Hepatocyte (in vitro differentiated cells): ENCODE measurements around the gene CCDC167. TPM values are rescaled to one million over a fixed set of nuclear protein-coding genes. Genes with fewer than 3 reads are reported as not detected.

Experiments
- DNase-seq: peaks from one replicate; pipeline ENCODE4 v3.0.0-alpha.2; 2016; ENCODE audit warnings: low spot score
- H2AFZ ChIP-seq: fragments of 200-600 bp; sonication (generic); 2 replicates; pipeline ENCODE4 v1.6.0; 2016; ENCODE audit warnings: antibody characterized with exemption, mild to moderate bottlenecking
- H3K27ac ChIP-seq: fragments of 200-600 bp; sonication (generic); 2 replicates; pipeline ENCODE4 v1.5.1; 2016; ENCODE audit warnings: mild to moderate bottlenecking
- H3K27me3 ChIP-seq: fragments of 200-600 bp; sonication (generic); 2 replicates; pipeline ENCODE4 v1.6.1; 2016
- H3K36me3 ChIP-seq: fragments of 200-600 bp; sonication (generic); replicated peaks from 2 replicates; pipeline ENCODE4 v1.5.1; 2016; ENCODE audit warnings: low read depth; ENCODE audit not compliant: insufficient read depth
- H3K4me1 ChIP-seq: fragments of 200-600 bp; sonication (generic); 2 replicates; pipeline ENCODE4 v1.5.1; 2016; ENCODE audit warnings: mild to moderate bottlenecking, moderate library complexity; ENCODE audit not compliant: insufficient read depth
- H3K4me2 ChIP-seq: fragments of 200-600 bp; sonication (generic); 2 replicates; pipeline ENCODE4 v1.6.0; 2016
- H3K4me3 ChIP-seq: fragments of 200-600 bp; sonication (generic); 2 replicates; pipeline ENCODE4 v1.5.1; 2016; ENCODE audit warnings: mild to moderate bottlenecking
- H3K79me2 ChIP-seq: fragments of 200-600 bp; sonication (generic); 2 replicates; pipeline ENCODE4 v1.6.0; 2017; ENCODE audit warnings: mild to moderate bottlenecking
- H3K9me2 ChIP-seq: fragments of 200-600 bp; sonication (generic); replicated peaks from 2 replicates; pipeline ENCODE4 v1.6.0; 2017; ENCODE audit warnings: mild to moderate bottlenecking; ENCODE audit not compliant: insufficient read depth
- H3K9me3 ChIP-seq: fragments of 200-600 bp; sonication (generic); 2 replicates; pipeline ENCODE4 v1.5.1; 2016; ENCODE audit warnings: low read depth, mild to moderate bottlenecking
- H4K20me1 ChIP-seq: fragments of 200-600 bp; sonication (generic); 2 replicates; pipeline ENCODE4 v1.6.0; 2016; ENCODE audit warnings: mild to moderate bottlenecking; ENCODE audit not compliant: insufficient read depth, poor library complexity, severe bottlenecking
- EZH2 ChIP-seq: fragments of 200-600 bp; sonication (generic); IDR thresholded peaks from 2 replicates; pipeline ENCODE4 v1.6.1; 2016; ENCODE audit warnings: antibody characterized with exemption, mild to moderate bottlenecking, borderline replicate concordance
- EZH2phosphoT487 ChIP-seq: fragments of 200-600 bp; sonication (generic); IDR thresholded peaks from one replicate; pipeline ENCODE4 v1.6.1; 2018; ENCODE audit warnings: antibody characterized with exemption, mild to moderate bottlenecking, low read depth, moderate library complexity; ENCODE audit not compliant: unreplicated experiment, severe bottlenecking
- WGBS: methylation state at CpG from one replicate; pipeline ENCODE4 v1.1.6; 2016; ENCODE audit warnings: low lambda C conversion rate; ENCODE audit errors: missing lambda C conversion rate; 5-methylcytosine and 5-hydroxymethylcytosine counted together
- polyA plus RNA-seq: library from polyadenylated mRNA; unstranded; fragments of >200 nt; fragmentation: Nextera tagmentation; extraction: Ambion mirVana; gene quantifications from 2 replicates; pipeline ENCODE4 v1.2.1, GENCODE V29; 2016
- total RNA-seq: library from RNA; depleted of rRNA; stranded (reverse); fragments of >200 nt; gene quantifications from 2 replicates; pipeline ENCODE4 v1.2.3, GENCODE V29; 2014
- TF ChIP-seq, protein P1 (sequence below): fragments of 200-600 bp; sonication (generic); IDR thresholded peaks from 2 replicates; pipeline ENCODE4 v1.5.1; 2016; ENCODE audit warnings: antibody characterized with exemption, mild to moderate bottlenecking; ENCODE audit not compliant: poor library complexity

CCDC167 gene
- total and polyA plus RNA-seq, 2 experiments from 2014 or later = 32.5 to 66.1 TPM

DNA sequence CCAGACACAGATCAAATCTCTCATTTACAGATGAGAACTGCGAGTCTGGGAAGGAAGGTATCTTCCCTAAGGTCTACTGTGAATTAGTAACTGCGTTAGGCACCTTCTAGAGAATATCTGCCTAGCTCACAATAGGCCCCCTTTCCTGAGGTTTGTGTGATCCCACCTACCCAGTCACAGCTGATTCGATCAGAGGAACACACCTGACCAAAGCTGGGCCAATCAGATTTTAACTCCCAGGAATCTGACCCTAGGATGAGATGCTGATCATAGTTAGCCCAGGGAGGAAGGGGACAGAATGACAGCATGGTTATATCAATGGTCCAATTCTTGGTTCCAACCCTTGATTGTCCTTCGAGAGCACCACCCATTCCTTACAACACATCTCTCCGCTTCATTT is 7.4 kb upstream of the CCDC167 start:
- Histone ChIP-seq H3K9me3 (no peaks in the 10 kb centered on the region), H3K9me2 (no peaks in the 10 kb centered on the region), H4K20me1 (no peaks in the 10 kb centered on the region), H3K79me2 (no peaks in the 10 kb centered on the region), H2AFZ (no peak overlapping the region), H3K27ac (no peak overlapping the region), H3K4me2 (no peak overlapping the region), H3K27me3 (peaks cover 7% of the 10 kb centered on the region), H3K4me3 (no peak overlapping the region), H3K36me3 (no peaks in the 10 kb centered on the region), H3K4me1 (no peaks in the 10 kb centered on the region)
- DNase-seq = no peak
- 89% methylated on average over 5 of the region's 5 CpGs for WGBS
- TF ChIP-seq EZH2phosphoT487 (no peak), EZH2 (no peak)
- TF ChIP-seq, protein P1, sequence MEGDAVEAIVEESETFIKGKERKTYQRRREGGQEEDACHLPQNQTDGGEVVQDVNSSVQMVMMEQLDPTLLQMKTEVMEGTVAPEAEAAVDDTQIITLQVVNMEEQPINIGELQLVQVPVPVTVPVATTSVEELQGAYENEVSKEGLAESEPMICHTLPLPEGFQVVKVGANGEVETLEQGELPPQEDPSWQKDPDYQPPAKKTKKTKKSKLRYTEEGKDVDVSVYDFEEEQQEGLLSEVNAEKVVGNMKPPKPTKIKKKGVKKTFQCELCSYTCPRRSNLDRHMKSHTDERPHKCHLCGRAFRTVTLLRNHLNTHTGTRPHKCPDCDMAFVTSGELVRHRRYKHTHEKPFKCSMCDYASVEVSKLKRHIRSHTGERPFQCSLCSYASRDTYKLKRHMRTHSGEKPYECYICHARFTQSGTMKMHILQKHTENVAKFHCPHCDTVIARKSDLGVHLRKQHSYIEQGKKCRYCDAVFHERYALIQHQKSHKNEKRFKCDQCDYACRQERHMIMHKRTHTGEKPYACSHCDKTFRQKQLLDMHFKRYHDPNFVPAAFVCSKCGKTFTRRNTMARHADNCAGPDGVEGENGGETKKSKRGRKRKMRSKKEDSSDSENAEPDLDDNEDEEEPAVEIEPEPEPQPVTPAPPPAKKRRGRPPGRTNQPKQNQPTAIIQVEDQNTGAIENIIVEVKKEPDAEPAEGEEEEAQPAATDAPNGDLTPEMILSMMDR = no peak

DNA sequence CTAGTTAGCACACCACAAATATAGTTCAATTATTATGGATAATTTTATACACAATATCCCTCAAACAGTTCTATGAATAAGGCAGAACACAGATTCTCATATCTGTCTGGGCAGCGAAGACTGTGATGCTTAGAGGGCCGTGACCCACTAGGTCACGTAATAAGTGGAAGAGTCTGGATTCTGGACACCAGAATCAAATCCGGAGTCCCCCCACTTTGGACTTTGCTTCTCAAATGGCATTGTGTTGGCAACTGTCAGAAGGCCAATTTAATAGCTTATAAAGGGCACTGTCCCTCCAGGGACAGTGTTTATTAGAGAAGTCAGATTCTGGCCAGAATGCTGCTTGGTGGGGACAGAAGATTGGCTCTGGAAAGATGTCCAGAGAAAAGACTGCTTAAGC is 6.8 kb upstream of the CCDC167 start:
- Histone ChIP-seq H3K27ac (no peak overlapping the region), H2AFZ (no peak overlapping the region), H3K4me1 (no peaks in the 10 kb centered on the region), H3K4me2 (no peak overlapping the region), H4K20me1 (no peaks in the 10 kb centered on the region), H3K9me3 (no peaks in the 10 kb centered on the region), H3K27me3 (peaks cover under 1% of the 10 kb centered on the region), H3K79me2 (no peaks in the 10 kb centered on the region), H3K36me3 (no peaks in the 10 kb centered on the region), H3K4me3 (no peak overlapping the region), H3K9me2 (no peaks in the 10 kb centered on the region)
- DNase-seq = no peak
- WGBS = 90% methylated on average over 4 of the region's 4 CpGs
- TF ChIP-seq, protein P1 = no peak
- TF ChIP-seq EZH2 = no peak
- no peak for TF ChIP-seq EZH2phosphoT487

DNA sequence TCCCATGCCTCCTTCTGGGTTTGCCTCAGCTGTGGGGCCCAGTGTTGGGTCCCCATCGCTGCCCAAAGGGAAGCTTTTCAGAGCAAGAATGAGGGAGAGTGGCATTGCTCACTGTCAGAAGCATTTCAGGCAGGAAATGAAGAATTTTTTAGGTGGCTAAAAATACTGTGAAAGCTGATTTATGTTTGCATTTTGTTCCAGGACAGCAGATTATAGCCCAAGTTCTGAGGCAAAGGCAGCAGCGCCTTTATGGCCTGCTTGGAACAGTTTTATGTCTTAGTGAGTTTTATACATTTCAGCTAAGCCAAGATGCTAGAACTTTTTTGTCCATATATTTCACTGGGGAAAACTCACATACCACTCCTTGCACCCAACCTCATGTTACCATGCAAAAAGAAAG is 4.3 kb upstream of the CCDC167 start:
- Histone ChIP-seq H3K4me2 (no peak overlapping the region), H4K20me1 (no peaks in the 10 kb centered on the region), H3K27ac (no peak overlapping the region), H3K9me2 (no peaks in the 10 kb centered on the region), H3K27me3 (no peaks in the 10 kb centered on the region), H3K9me3 (no peaks in the 10 kb centered on the region), H3K4me3 (no peak overlapping the region), H2AFZ (no peak overlapping the region), H3K36me3 (no peaks in the 10 kb centered on the region), H3K4me1 (peaks cover under 1% of the 10 kb centered on the region), H3K79me2 (peaks cover under 1% of the 10 kb centered on the region)
- TF ChIP-seq EZH2phosphoT487 (no peak), EZH2 (no peak)
- TF ChIP-seq, protein P1 = no peak
- 90% methylated on average over 2 of the region's 2 CpGs for WGBS
- DNase-seq = no peak

DNA sequence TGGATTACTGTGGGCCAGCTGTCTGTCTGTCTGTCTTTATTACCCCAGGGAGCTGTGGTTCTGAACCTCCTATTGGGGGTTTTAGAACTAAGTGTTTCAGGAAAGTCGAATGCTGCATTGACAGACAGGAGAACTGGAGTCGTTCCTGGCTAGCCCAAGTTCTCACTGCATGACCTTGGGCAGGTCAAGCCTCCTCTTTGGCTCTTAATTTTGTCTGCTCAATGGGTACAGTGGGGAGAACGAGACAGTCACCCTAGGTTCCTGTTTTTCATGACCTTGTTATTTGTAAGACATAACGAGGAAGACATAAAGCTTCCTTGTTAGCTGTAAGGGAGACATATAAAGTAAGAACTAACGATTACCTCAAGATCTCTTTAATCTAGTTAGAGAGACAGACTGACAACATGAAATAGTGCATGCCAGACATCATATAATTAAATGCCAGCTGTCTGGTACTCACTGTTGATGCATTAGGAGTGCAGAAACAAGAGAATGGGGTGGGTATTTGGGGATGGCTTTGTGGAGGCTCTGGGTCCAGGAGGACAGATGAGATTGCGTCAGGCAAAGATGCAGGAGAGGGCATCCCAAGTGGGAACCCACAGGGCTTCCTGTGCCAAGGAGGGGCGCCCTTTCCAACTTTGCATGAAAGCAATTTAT is 3.7 kb upstream of the CCDC167 start:
- H3K9me3 ChIP-seq = no peaks in the 10 kb centered on the region
- H3K4me3 ChIP-seq = no peak overlapping the region
- no peak overlapping the region for H2AFZ ChIP-seq
- H3K4me1 ChIP-seq = peaks cover 3% of the 10 kb centered on the region
- H3K79me2 ChIP-seq = peaks cover 3% of the 10 kb centered on the region
- H4K20me1 ChIP-seq = no peaks in the 10 kb centered on the region
- H3K36me3 ChIP-seq = no peaks in the 10 kb centered on the region
- TF ChIP-seq EZH2phosphoT487 = no peak
- DNase-seq = no peak
- H3K4me2 ChIP-seq = no peak overlapping the region
- H3K9me2 ChIP-seq = no peaks in the 10 kb centered on the region
- H3K27me3 ChIP-seq = no peaks in the 10 kb centered on the region
- 81% methylated on average over 7 of the region's 7 CpGs for WGBS
- no peak overlapping the region for H3K27ac ChIP-seq
